Measurements from ENCODE around the gene OR5J2. TPM values are rescaled to one million over a fixed set of nuclear protein-coding genes. Genes with fewer than 3 reads are reported as not detected.

The OR5J2 gene
- not detected in 2 replicates for total RNA-seq

GRCh38 chr11:56176318-56176717 lies at the start of gene OR5J2:
Gene OR5J2, plus strand, starts transcription at chr11:56176618. Its CDS starts 0 bp downstream, at chr11:56176618.

GRCh38 chr11:56140151-56140661 lies 36.2 kb upstream of the OR5J2 start, which contains the start of gene OR8J3:
Gene OR8J3, minus strand, starts transcription at chr11:56140201. Its CDS starts 2,483 bp downstream, at chr11:56137718.

GRCh38 chr11:56160217-56160616 lies 16.2 kb upstream of the OR5J2 start, which contains the start of gene OR8K5:
Gene OR8K5, minus strand, starts transcription at chr11:56160317. Its CDS starts 0 bp downstream, at chr11:56160317.

Other genes with a start within 250 kb of the OR5J2 start
- not detected in 2 replicates for gene OR5I1, start 240.2 kb upstream of the OR5J2 start, total RNA-seq
- gene OR10AG1, start 206.7 kb upstream of the OR5J2 start, total RNA-seq: not detected in 2 replicates
- gene OR5F1, start 182.0 kb upstream of the OR5J2 start, total RNA-seq: not detected in 2 replicates
- not detected in 2 replicates for gene OR5AS1, start 149.0 kb upstream of the OR5J2 start, total RNA-seq
- gene OR8I2, start 83.3 kb upstream of the OR5J2 start, total RNA-seq: not detected in 2 replicates
- gene OR8H2, start 72.9 kb upstream of the OR5J2 start, total RNA-seq: not detected in 2 replicates
- not detected in 2 replicates for gene OR8H3, start 54.2 kb upstream of the OR5J2 start, total RNA-seq
- gene OR8J3, start 36.4 kb upstream of the OR5J2 start, total RNA-seq: not detected in 2 replicates
- not detected in 2 replicates for gene OR8K5, start 16.3 kb upstream of the OR5J2 start, total RNA-seq
- not detected in 2 replicates for gene OR5T2, start 57.6 kb downstream of the OR5J2 start, total RNA-seq
- not detected in 2 replicates for gene OR5T3, start 75.6 kb downstream of the OR5J2 start, total RNA-seq
- not detected in 2 replicates for gene OR5T1, start 97.5 kb downstream of the OR5J2 start, total RNA-seq
- not detected in 2 replicates for gene OR8H1, start 115.6 kb downstream of the OR5J2 start, total RNA-seq
- gene OR8K3, start 138.5 kb downstream of the OR5J2 start, total RNA-seq: not detected in 2 replicates
- not detected in 2 replicates for gene OR8K1, start 169.4 kb downstream of the OR5J2 start, total RNA-seq
- gene OR8J1, start 177.7 kb downstream of the OR5J2 start, total RNA-seq: not detected in 2 replicates
- gene OR8U1, start 199.0 kb downstream of the OR5J2 start, total RNA-seq: not detected in 2 replicates
- gene OR5AL1, start 236.1 kb downstream of the OR5J2 start, total RNA-seq: not detected in 2 replicates

Measured in nasal cavity respiratory epithelium epithelial cell of viscerocranial mucosa (primary cell).